Pancreas (tissue), 10 donors: ENCODE measurements around the gene ST3GAL5. TPM values are rescaled to one million over a fixed set of nuclear protein-coding genes. Genes with fewer than 3 reads are reported as not detected.

ENCODE experiments used
- ATAC-seq, 4 donors: fragments of 200-7000 bp; cut with Tn5 transposase; one replicate each; pipeline versions ENCODE4 v1.8.0 to v1.9.1; 2020; ENCODE audit warnings: mild to moderate bottlenecking in 4 of 4, moderate library complexity in 4 of 4
- DNase-seq, 6 donors: peaks; one replicate each; pipeline ENCODE4 v3.0.0-alpha.2; 2020
- FAIRE-seq: peaks from 2 replicates; lab custom pipeline; 2012; peaks lifted over from hg19 to GRCh38; lab: Jason Lieb, UNC
- H3K27ac ChIP-seq, 4 donors: fragments of 200-600 bp; sonication (generic); 1 replicate in 3 of 4; 2 replicates in 1 of 4; pipeline versions ENCODE4 v1.5.0 to v1.8.0; 2020
- H3K27me3 ChIP-seq, 4 donors: fragments of 200-600 bp; one replicate each; pipeline ENCODE4 v1.8.0; 2021
- H3K36me3 ChIP-seq, 3 donors: fragments of 200-600 bp; sonication (generic) in 1 of 3; one replicate each; pipeline versions ENCODE4 v1.5.0 to v1.8.0; 2020 to 2021
- H3K4me1 ChIP-seq, 3 donors: fragments of 200-600 bp; one replicate each; pipeline ENCODE4 v1.8.0; 2021
- H3K4me3 ChIP-seq, 4 donors: fragments of 200-600 bp; sonication (generic) in 2 of 4; one replicate each; pipeline versions ENCODE4 v1.5.0 to v1.8.0; 2020 to 2021
- H3K9me3 ChIP-seq, 4 donors: fragments of 200-600 bp; one replicate each; pipeline ENCODE4 v1.8.0; 2021
- WGBS, 2 donors: extraction: QIAGEN DNeasy Blood & Tissue Kit; methylation state at CpG; one replicate each; pipeline ENCODE4 v1.1.7; 2013; 5-methylcytosine and 5-hydroxymethylcytosine counted together
- intact Hi-C, 3 donors: fragments of 100-400 bp; cut with DNase I; formaldehyde crosslinking; loops; one replicate each; pipeline versions ENCODE4 v1.11.1 to v1.14.2; 2022
- polyA plus RNA-seq, 2 donors: library from polyadenylated mRNA; stranded (reverse); fragments of 200-250 nt; gene quantifications; one replicate each; pipeline ENCODE4 v1.2.3, GENCODE V29; 2013
- total RNA-seq, 6 donors: library from RNA; stranded (reverse); fragmentation: NEBNext Ultra II Directional in 4 of 6; extraction: Animal tissue kit (Norgen Biotek cat#: 25700) in 4 of 6; gene quantifications; one replicate each; pipeline versions ENCODE4 v1.2.1 to v1.2.4, GENCODE V29; 2021 to 2023
- TF ChIP-seq, protein P1 (sequence below), 4 donors: fragments of 200-600 bp; sonication (generic) in 3 of 4; IDR thresholded peaks; one replicate each; pipeline versions ENCODE4 v1.5.0 to v1.8.0; 2021; ENCODE audit warnings: antibody characterized with exemption in 4 of 4
- donor health status: healthy with polysubstance abuse.
- donor health status: DM: no; HTN: no; CAD: no; lungs with moderate emphysema.
- donor health status: DM: no; HTN: no; CAD: no.
- donor health status: control.
- donor health status: control.
- donor health status: Bipolar disorder and iron deficiency.
- donor health status: DM: yes; HTN: yes; CAD: no.
- donor health status: DM: no; HTN: no; CAD: no.
- donor health status: DM: no; HTN: no; CAD: no.
- donor health status: DM: yes; HTN: yes; CAD: no.

ST3GAL5 gene
- total and polyA plus RNA-seq, 8 donors = 4.4 to 14.5 (median 6.9) TPM

DNA sequence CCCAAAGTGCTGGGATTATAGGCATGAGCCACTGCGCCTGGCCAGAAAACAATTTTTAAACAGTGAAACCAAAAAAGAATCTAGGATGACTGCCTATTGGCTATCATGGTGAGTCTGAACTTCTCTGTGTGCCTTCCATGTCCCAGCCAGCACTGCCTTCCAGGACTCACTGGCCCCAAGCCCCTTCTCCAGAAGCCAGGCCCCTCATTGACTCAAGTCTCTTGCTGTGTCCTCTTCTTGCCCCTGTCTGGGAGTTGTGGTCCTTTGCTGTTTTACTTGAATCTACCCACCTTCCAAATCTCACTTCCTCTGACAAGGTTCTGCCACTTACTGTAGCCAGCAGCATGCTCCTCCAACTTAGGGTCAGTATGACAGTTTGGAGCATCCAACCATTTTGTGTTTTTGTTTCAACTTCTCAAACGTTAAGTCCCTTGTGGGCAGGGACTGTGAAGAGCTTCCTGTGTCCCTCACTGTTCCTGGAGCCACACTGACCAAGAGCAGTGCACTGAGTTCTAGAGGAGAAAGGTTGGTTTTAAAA is 41.7 kb downstream of the ST3GAL5 start:
- Histone ChIP-seq H3K27ac (no peak overlapping the region), H3K36me3 (peaks cover 0 to 5% (median 0%) of the 10 kb centered on the region in 3 donors), H3K27me3 (no peaks in the 10 kb centered on the region), H3K4me3 (no peak overlapping the region), H3K4me1 (peaks cover 0 to 8% (median 0%) of the 10 kb centered on the region in 3 donors), H3K9me3 (no peaks in the 10 kb centered on the region)
- DNase-seq (peak in 1 of 6 donors; percentile 4), FAIRE-seq (no peak), ATAC-seq (no peak)
- TF ChIP-seq, protein P1, sequence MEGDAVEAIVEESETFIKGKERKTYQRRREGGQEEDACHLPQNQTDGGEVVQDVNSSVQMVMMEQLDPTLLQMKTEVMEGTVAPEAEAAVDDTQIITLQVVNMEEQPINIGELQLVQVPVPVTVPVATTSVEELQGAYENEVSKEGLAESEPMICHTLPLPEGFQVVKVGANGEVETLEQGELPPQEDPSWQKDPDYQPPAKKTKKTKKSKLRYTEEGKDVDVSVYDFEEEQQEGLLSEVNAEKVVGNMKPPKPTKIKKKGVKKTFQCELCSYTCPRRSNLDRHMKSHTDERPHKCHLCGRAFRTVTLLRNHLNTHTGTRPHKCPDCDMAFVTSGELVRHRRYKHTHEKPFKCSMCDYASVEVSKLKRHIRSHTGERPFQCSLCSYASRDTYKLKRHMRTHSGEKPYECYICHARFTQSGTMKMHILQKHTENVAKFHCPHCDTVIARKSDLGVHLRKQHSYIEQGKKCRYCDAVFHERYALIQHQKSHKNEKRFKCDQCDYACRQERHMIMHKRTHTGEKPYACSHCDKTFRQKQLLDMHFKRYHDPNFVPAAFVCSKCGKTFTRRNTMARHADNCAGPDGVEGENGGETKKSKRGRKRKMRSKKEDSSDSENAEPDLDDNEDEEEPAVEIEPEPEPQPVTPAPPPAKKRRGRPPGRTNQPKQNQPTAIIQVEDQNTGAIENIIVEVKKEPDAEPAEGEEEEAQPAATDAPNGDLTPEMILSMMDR (IDR thresholded peaks at IDR 0.05) = no peak
- 67 to 76% methylated on average over 2 of the region's 2 CpGs for WGBS, 2 donors
- intact Hi-C loops = no loop called here

DNA sequence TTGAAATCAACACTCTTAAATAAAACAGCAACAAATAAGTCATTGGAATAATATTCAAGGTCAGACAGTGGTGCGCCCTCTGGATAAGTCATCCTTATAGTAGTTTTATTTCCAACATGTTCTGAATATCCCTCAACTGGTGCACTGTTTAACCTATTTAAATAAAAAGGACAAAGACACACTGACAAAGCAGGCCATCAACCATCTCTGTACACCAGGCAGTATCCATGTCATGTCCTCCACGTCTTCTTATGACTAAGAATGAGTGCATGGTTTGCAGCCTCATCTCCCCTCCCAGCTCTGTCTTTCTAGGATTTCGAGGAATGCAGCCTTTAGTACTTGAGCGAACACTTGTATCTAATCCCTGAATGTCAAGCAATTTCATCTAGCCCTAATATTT is 42.4 kb downstream of the ST3GAL5 start:
- FAIRE-seq (no peak), ATAC-seq (no peak), DNase-seq (no peak)
- TF ChIP-seq, protein P1 (IDR thresholded peaks at IDR 0.05) = no peak
- intact Hi-C loops = no loop called here
- H3K27ac ChIP-seq = no peak overlapping the region
- H3K4me3 ChIP-seq = no peak overlapping the region
- WGBS, 2 donors = 89 to 94% methylated on average over 4 of the region's 4 CpGs
- peaks cover 0 to 4% (median 0%) of the 10 kb centered on the region in 3 donors for H3K36me3 ChIP-seq
- H3K4me1 ChIP-seq = peaks cover 0 to under 1% (median 0%) of the 10 kb centered on the region in 3 donors
- no peaks in the 10 kb centered on the region for H3K9me3 ChIP-seq
- H3K27me3 ChIP-seq = no peaks in the 10 kb centered on the region

DNA sequence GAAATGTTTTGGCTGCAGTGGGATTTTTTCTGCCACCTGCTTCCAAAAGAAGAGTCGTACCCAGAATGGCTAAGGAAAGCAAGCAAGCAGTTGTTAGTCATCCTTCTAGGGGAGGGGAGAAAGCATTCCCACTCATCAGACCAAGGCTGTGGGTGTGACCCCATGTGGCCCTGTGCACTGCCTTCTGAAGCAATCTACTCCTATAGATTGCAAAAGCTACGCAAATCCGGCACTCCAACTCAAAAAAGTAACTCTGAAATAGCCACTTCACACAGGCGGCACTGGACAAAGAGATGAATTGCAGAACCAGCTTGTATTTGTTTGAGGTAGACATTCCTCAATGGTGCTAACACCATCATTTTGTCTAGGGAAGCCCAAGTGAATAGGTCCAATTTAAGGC is 44.3 kb downstream of the ST3GAL5 start:
- WGBS, 2 donors = 88 to 97% methylated on average over 4 of the region's 4 CpGs
- intact Hi-C loops = no loop called here
- TF ChIP-seq, protein P1 (IDR thresholded peaks at IDR 0.05) = no peak

DNA sequence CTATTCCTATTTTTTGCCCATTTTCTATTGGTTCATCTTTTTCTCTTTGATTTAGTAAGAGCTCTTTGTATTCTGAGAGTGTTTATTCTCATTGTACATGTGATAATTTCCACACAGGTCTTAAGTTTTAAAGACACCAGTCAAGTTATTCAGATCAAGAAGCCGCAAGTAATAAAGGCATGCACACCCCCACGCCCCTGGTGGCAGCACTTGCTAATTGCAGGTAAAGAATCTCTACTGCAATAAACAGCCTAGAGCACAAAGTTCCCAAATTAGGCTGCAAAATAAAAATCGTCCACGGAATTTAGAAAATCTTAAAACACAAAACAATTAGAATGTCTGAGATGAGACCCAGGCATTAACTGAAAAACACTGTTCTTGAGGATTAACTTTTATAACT is 45.2 kb downstream of the ST3GAL5 start:
- H3K36me3 ChIP-seq = no peaks in the 10 kb centered on the region

More for the DNA sequence above, 44.3 kb downstream of the ST3GAL5 start:
- FAIRE-seq = no peak
- Histone ChIP-seq H3K27ac (no peak overlapping the region), H3K9me3 (no peaks in the 10 kb centered on the region), H3K36me3 (no peaks in the 10 kb centered on the region), H3K4me1 (no peaks in the 10 kb centered on the region), H3K27me3 (no peaks in the 10 kb centered on the region), H3K4me3 (no peak overlapping the region)
- no peak for ATAC-seq
- no peak for DNase-seq

DNA sequence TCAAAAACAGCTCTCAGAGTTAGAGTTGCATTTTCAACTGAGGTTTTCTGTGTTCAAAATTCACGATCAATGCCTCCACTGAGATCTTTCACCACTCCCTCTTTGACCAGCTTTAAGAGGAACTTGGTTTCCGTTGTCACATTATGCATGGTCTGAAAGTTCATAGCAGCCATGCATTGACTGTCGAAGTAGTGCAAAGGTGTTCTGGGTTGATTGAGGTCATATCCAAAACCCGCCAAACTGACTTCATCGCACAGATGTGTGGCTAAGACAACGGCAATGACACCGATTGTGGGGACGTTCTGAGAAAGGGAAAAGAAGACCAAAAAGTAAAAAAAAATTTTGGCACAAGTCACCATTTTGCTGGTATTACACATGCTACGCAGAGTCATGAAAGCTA is 48.7 kb downstream of the ST3GAL5 start:
- Histone ChIP-seq H3K9me3 (no peaks in the 10 kb centered on the region), H3K4me3 (no peak overlapping the region), H3K36me3 (no peaks in the 10 kb centered on the region), H3K4me1 (no peaks in the 10 kb centered on the region), H3K27ac (no peak overlapping the region), H3K27me3 (no peaks in the 10 kb centered on the region)
- DNase-seq (no peak), FAIRE-seq (no peak), ATAC-seq (no peak)
- TF ChIP-seq, protein P1 (IDR thresholded peaks at IDR 0.05) = no peak
- 91 to 93% methylated on average over 9 of the region's 9 CpGs for WGBS, 2 donors
- intact Hi-C loops = no loop called here

More for the DNA sequence above, 45.2 kb downstream of the ST3GAL5 start:
- no peak overlapping the region for H3K4me3 ChIP-seq
- H3K9me3 ChIP-seq = no peaks in the 10 kb centered on the region
- ATAC-seq (peak in 2 of 4 donors; percentile 39 to 60), FAIRE-seq (no peak), DNase-seq (peak in 1 of 6 donors; percentile 28)
- WGBS, 2 donors = 47 to 50% methylated on average over 4 of the region's 4 CpGs
- no peaks in the 10 kb centered on the region for H3K4me1 ChIP-seq
- H3K27me3 ChIP-seq = no peaks in the 10 kb centered on the region
- TF ChIP-seq, protein P1 (IDR thresholded peaks at IDR 0.05) = peak in 3 of 4 donors; percentile 18 to 43 (median 18)
- no peak overlapping the region for H3K27ac ChIP-seq
- intact Hi-C loops = no loop called here
